Activated B cell treated with CpG ODN at 0.5 μM for 24 hours (primary cell): ENCODE data around the gene LDLRAP1. TPM values are rescaled to one million over a fixed set of nuclear protein-coding genes. Genes with fewer than 3 reads are reported as not detected.

Experiments used
- ATAC-seq: fragments of 200-7000 bp; cut with Tn5 transposase; one replicate; pipeline ENCODE4 v1.10.0; 2021; ENCODE audit warnings: low read depth, mild to moderate bottlenecking, moderate library complexity
- CTCF ChIA-PET: fragments of 350-600 bp; sonication (Branson Sonifier 250); formaldehyde crosslinking; loops from one replicate; lab custom pipeline; 2021; ENCODE audit warnings: antibody characterized with exemption; lab: Charles Lee
- POLR2A ChIA-PET: fragments of 350-600 bp; sonication (Branson Sonifier 250); formaldehyde crosslinking; loops from one replicate; lab custom pipeline; 2021; ENCODE audit warnings: antibody characterized with exemption; lab: Charles Lee
- DNase-seq: peaks from one replicate; pipeline ENCODE4 v3.0.0; 2022
- H3K27ac Mint-ChIP-seq: one replicate; pipeline ENCODE4 v1.8.0; 2020; ENCODE audit warnings: mixed read lengths
- H3K27me3 Mint-ChIP-seq: one replicate; pipeline ENCODE4 v1.8.0; 2021; ENCODE audit warnings: mixed read lengths
- H3K36me3 Mint-ChIP-seq: one replicate; pipeline ENCODE4 v1.8.0; 2021; ENCODE audit warnings: low read depth, mixed read lengths
- H3K4me1 Mint-ChIP-seq: one replicate; pipeline ENCODE4 v1.8.0; 2021; ENCODE audit warnings: mixed read lengths
- H3K4me3 Mint-ChIP-seq: one replicate; pipeline ENCODE4 v1.8.0; 2020; ENCODE audit warnings: mild to moderate bottlenecking, mixed read lengths
- H3K9me3 Mint-ChIP-seq: one replicate; pipeline ENCODE4 v1.8.0; 2020; ENCODE audit warnings: mixed read lengths
- intact Hi-C: fragments of 100-400 bp; cut with micrococcal nuclease; formaldehyde crosslinking; loops from one replicate; pipeline ENCODE4 v1.15.1; 2024
- total RNA-seq: library from RNA; stranded (reverse); gene quantifications from 2 replicates; pipeline ENCODE4 v1.2.3, GENCODE V29; 2022
- TF ChIP-seq, protein P1 (sequence below): fragments of 200-600 bp; IDR thresholded peaks from one replicate; pipeline ENCODE4 v1.8.0; 2022; ENCODE audit warnings: antibody characterized with exemption, mild to moderate bottlenecking

The LDLRAP1 gene
- total RNA-seq, 1 donor from 2014 or later: 10.8 TPM

- peak; percentile 88 for DNase-seq
- Mint-ChIP-seq H3K4me1 (peaks cover 25% of the 10 kb centered on the region), H3K4me3 (peak within 1 kb of the TSS; percentile 69), H3K9me3 (no peaks in the 10 kb centered on the region), H3K36me3 (no peaks in the 10 kb centered on the region), H3K27me3 (peaks cover 34% of the 10 kb centered on the region), H3K27ac (no peak within 1 kb of the TSS)
- TF ChIP-seq, protein P1, sequence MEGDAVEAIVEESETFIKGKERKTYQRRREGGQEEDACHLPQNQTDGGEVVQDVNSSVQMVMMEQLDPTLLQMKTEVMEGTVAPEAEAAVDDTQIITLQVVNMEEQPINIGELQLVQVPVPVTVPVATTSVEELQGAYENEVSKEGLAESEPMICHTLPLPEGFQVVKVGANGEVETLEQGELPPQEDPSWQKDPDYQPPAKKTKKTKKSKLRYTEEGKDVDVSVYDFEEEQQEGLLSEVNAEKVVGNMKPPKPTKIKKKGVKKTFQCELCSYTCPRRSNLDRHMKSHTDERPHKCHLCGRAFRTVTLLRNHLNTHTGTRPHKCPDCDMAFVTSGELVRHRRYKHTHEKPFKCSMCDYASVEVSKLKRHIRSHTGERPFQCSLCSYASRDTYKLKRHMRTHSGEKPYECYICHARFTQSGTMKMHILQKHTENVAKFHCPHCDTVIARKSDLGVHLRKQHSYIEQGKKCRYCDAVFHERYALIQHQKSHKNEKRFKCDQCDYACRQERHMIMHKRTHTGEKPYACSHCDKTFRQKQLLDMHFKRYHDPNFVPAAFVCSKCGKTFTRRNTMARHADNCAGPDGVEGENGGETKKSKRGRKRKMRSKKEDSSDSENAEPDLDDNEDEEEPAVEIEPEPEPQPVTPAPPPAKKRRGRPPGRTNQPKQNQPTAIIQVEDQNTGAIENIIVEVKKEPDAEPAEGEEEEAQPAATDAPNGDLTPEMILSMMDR: no peak
- ATAC-seq: peak; percentile 93
- CTCF ChIA-PET: no interaction called here
- intact Hi-C loops: loop anchor here (5.0 kb wide), 4 partner anchors 54 to 381 kb away; partner anchors contain the start of genes MACO1 and PAFAH2
- POLR2A ChIA-PET: interaction anchor here (1.0 kb wide), 1 partner anchor 10 kb away, joined by 3 read pairs; no protein-coding TSS in a partner anchor
Observed at GRCh38 chr1:25616095-25616986, 72.9 kb downstream of the LDLRAP1 start, which contains the start of gene MAN1C1. Gene MAN1C1 (plus strand): TSS chr1:25616791. CDS start chr1:25617798, 1,007 bp downstream.

- CTCF ChIA-PET: no interaction called here
- intact Hi-C loops: loop anchor here (5.0 kb wide), 4 partner anchors 55 to 380 kb away; partner anchors contain the start of genes MACO1 and PAFAH2
- TF ChIP-seq, protein P1: no peak
- Mint-ChIP-seq H3K4me3 (peak overlapping the region; percentile 63), H3K27ac (no peak overlapping the region), H3K4me1 (peaks cover 25% of the 10 kb centered on the region), H3K9me3 (no peaks in the 10 kb centered on the region), H3K27me3 (peaks cover 33% of the 10 kb centered on the region), H3K36me3 (no peaks in the 10 kb centered on the region)
- peak; percentile 28 for DNase-seq
- ATAC-seq: no peak
- POLR2A ChIA-PET: no interaction called here
Observed at GRCh38 chr1:25616987-25617624, 73.7 kb downstream of the LDLRAP1 start.

DNA sequence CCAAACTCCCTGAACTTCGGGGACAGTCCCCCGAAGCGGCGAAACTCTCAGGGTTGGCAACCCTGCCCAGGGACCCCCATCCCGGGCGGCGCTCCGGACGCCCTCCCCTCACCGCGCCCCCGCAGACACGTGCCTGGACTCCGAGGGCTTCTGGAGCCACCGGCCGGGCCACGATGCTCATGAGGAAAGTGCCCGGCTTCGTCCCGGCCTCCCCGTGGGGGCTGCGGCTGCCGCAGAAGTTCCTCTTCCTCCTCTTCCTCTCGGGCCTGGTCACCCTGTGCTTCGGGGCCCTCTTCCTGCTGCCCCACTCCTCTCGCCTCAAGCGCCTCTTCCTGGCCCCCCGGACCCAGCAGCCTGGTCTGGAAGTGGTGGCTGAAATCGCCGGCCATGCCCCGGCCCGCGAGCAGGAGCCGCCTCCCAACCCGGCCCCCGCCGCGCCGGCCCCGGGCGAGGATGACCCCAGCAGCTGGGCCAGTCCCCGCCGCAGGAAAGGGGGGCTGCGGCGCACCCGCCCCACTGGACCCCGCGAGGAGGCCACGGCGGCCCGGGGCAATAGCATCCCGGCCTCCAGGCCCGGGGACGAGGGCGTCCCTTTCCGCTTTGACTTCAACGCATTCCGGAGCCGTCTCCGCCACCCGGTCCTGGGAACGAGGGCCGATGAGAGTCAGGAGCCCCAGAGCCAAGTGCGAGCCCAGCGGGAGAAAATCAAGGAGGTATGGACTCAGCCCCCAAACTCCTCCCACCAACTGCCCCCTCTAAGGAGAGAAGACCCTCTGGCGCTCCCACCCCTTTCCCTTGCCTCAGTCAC lies 74.4 kb downstream of the LDLRAP1 start:
- ATAC-seq (no peak), DNase-seq (no peak)
- TF ChIP-seq, protein P1: no peak
- Mint-ChIP-seq H3K27me3 (peaks cover 37% of the 10 kb centered on the region), H3K36me3 (no peaks in the 10 kb centered on the region), H3K4me3 (peak overlapping the region; percentile 73), H3K9me3 (no peaks in the 10 kb centered on the region), H3K4me1 (peaks cover 25% of the 10 kb centered on the region), H3K27ac (no peak overlapping the region)
- CTCF ChIA-PET: interaction anchor here (0.9 kb wide), 1 partner anchor 36 kb away, joined by 3 read pairs; no protein-coding TSS in a partner anchor
- POLR2A ChIA-PET: no interaction called here
- intact Hi-C loops: loop anchor here (5.0 kb wide), 4 partner anchors 56 to 379 kb away; partner anchors contain the start of genes MACO1 and PAFAH2

GRCh38 chr1:25618433-25618808 lies 75.0 kb downstream of the LDLRAP1 start:
- ChIA-PET POLR2A (interaction anchor here (0.7 kb wide), 1 partner anchor 70 kb away, joined by 3 read pairs; no protein-coding TSS in a partner anchor), CTCF (interaction anchor here (0.8 to 1.3 kb wide), 4 partner anchors 9 to 98 kb away, joined by 3 to 6 read pairs (median 4); no protein-coding TSS in a partner anchor)
- TF ChIP-seq, protein P1: no peak
- DNase-seq: no peak
- peaks cover 40% of the 10 kb centered on the region for H3K27me3 Mint-ChIP-seq
- H3K27ac Mint-ChIP-seq: peak overlapping the region; percentile 69
- intact Hi-C loops: loop anchor here (5.0 kb wide), 4 partner anchors 56 to 379 kb away; partner anchors contain the start of genes MACO1 and PAFAH2
- peaks cover 25% of the 10 kb centered on the region for H3K4me1 Mint-ChIP-seq
- no peak for ATAC-seq
- H3K4me3 Mint-ChIP-seq: peak overlapping the region; percentile 73
- H3K9me3 Mint-ChIP-seq: no peaks in the 10 kb centered on the region
- no peaks in the 10 kb centered on the region for H3K36me3 Mint-ChIP-seq

Other genes starting within 250 kb of the LDLRAP1 start
- 61.0 and 63.5 TPM in 2 replicates for gene TMEM50A, start 205.3 kb upstream of the LDLRAP1 start, total RNA-seq
- not detected in 2 replicates for gene RHCE, start 122.8 kb upstream of the LDLRAP1 start, total RNA-seq
- gene MACO1, start 112.7 kb upstream of the LDLRAP1 start, total RNA-seq: 17.1 and 19.7 TPM in 2 replicates
- 0.20 and 0.34 TPM in 2 replicates for gene MAN1C1, start 73.2 kb downstream of the LDLRAP1 start, total RNA-seq